ENCODE measurements around the gene TENT4A.

GRCh38 chr5:6762697-6763096, 49.5 kb downstream of the TENT4A start:
- TF ChIP-seq CTCF (IDR thresholded peaks at IDR 0.05): no peak
- TF ChIP-seq POLR2A (IDR thresholded peaks at IDR 0.05): no peak
- TF ChIP-seq POLR2AphosphoS5 (IDR thresholded peaks at IDR 0.05): no peak
- no peak for TF ChIP-seq EP300 (IDR thresholded peaks at IDR 0.05)

Measured in stomach (tissue), 4 donors.